Measurements from ENCODE around the gene CRTAP.
"Not testable (repeated sequence)": the region's sequence is repeated elsewhere in the genome, so short reads cannot be mapped to it uniquely, and the experiment has no call there.

CRTAP gene

GRCh38 chr3:33100229-33100628 is 13.6 kb upstream of the CRTAP start:
- no peak for DNase-seq

GRCh38 chr3:33103034-33103433 is 10.8 kb upstream of the CRTAP start:
- no peak for DNase-seq

GRCh38 chr3:33103480-33103879 is 10.3 kb upstream of the CRTAP start:
- DNase-seq = no peak

- DNase-seq = no peak
Observed at GRCh38 chr3:33104803-33105202, 9.0 kb upstream of the CRTAP start.

GRCh38 chr3:33105341-33105948 is 8.4 kb upstream of the CRTAP start:
- DNase-seq = no peak

- DNase-seq = not testable (repeated sequence)
Observed at GRCh38 chr3:33106854-33107253, 7.0 kb upstream of the CRTAP start.

- DNase-seq = no peak
Observed at GRCh38 chr3:33111581-33111980, 2.2 kb upstream of the CRTAP start.

- no peak for DNase-seq
Observed at GRCh38 chr3:33114622-33115023, 809 bp downstream of the CRTAP start.

GRCh38 chr3:33115024-33115768 is 1.4 kb downstream of the CRTAP start:
- DNase-seq = peak in 2 of 3 experiments; percentile 5 to 26

- DNase-seq = no peak
Observed at GRCh38 chr3:33117461-33117860, 3.6 kb downstream of the CRTAP start.

GRCh38 chr3:33119891-33120290 is 6.1 kb downstream of the CRTAP start:
- no peak for DNase-seq

GRCh38 chr3:33122991-33123390 is 9.2 kb downstream of the CRTAP start:
- no peak for DNase-seq

- DNase-seq = no peak
Observed at GRCh38 chr3:33124638-33125037, 10.8 kb downstream of the CRTAP start.

GRCh38 chr3:33125840-33126239 is 12.0 kb downstream of the CRTAP start:
- no peak for DNase-seq

GRCh38 chr3:33128706-33129105 is 14.9 kb downstream of the CRTAP start:
- peak in 1 of 3 experiments; percentile 1 for DNase-seq

- DNase-seq = no peak
Observed at GRCh38 chr3:33130144-33130543, 16.3 kb downstream of the CRTAP start.

- DNase-seq = peak; percentile 20 to 71 (median 54)
Observed at GRCh38 chr3:33131331-33132018, 17.7 kb downstream of the CRTAP start.

- no peak for DNase-seq
Observed at GRCh38 chr3:33132019-33132360, 18.2 kb downstream of the CRTAP start.

GRCh38 chr3:33134026-33134625 is 20.3 kb downstream of the CRTAP start:
- no peak for DNase-seq

- no peak for DNase-seq
Observed at GRCh38 chr3:33137691-33138090, 23.9 kb downstream of the CRTAP start.

GRCh38 chr3:33139006-33139623 is 25.3 kb downstream of the CRTAP start:
- DNase-seq = not testable (repeated sequence)

- DNase-seq = no peak
Observed at GRCh38 chr3:33139996-33140395, 26.2 kb downstream of the CRTAP start.

- no peak for DNase-seq
Observed at GRCh38 chr3:33141006-33141405, 27.2 kb downstream of the CRTAP start.

Measured in NCI-H1417 (cell line).